Measurements from ENCODE around the gene TSEN2. TPM values are rescaled to one million over a fixed set of nuclear protein-coding genes. Genes with fewer than 3 reads are reported as not detected.

The TSEN2 gene
- total and polyA plus RNA-seq, 8 donors, result 10.7 to 43.0 (median 17.7) TPM

DNA sequence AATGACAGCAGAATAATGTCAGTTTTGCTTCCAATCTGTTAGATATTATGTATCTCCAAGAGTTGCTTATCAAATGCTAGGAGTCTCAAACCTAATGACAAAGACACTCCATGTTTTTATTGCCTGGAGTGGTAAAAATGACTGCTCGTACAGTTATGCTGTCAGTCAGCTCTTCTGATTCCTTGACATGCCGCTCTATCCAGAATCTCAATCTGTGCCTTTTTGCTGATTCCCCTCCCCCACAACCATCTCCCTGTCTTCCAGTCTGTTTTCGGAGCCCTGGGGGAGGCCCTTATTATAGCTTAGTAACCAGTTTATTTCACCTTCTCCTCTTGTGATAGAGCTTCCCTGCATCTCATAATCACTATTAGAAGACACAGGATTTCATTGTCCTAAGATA is 75.2 kb downstream of the TSEN2 start:
- no peaks in the 10 kb centered on the region for H3K36me3 ChIP-seq
- intact Hi-C loops (cut with DNase I; ENCODE audit: low total_unique reads), result no loop called here

DNA sequence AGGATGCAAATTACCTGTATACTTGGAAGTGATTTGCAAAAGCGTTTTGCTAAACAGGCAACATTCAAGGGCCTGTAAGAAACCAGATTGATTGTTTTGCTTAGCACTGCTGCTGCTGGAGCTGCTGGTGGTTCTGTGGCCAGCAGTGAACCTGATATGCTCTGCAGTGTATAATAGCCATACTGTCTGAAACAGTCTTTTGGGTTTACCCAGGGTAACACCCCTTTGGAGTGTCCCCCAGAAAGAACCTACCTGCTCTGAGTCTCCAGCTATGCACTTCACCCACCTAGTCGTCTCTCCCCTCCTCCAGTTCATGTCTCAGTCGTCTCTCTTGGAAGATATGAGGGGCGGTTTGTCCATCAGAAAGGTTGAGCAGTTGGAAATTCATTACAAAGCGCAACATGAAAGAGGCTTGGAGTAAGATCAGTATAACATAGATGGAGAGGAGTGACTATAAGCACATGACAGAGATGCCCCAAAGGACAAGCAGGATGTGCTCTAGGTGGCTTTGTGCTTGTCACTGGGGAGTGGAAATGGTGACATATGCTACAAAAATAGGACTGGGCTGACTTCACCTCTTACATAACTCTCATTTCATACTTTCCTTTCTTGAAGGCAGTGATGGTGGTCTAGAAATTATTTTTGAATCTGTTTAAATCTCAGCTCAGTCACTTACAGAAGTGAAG is 76.4 kb downstream of the TSEN2 start:
- Histone ChIP-seq H3K4me3 (no peak overlapping the region), H3K36me3 (no peaks in the 10 kb centered on the region), H3K9me3 (peaks cover 0 to under 1% (median under 1%) of the 10 kb centered on the region in 4 donors), H3K4me1 (peaks cover 35 to 67% (median 52%) of the 10 kb centered on the region in 4 donors), H3K27me3 (no peaks in the 10 kb centered on the region), H3K27ac (no peak overlapping the region)
- WGBS, 5 donors, result 66 to 72% (median 67%) methylated on average over 5 of the region's 5 CpGs
- DNase-seq, result no peak
- TF ChIP-seq POLR2AphosphoS5 (IDR thresholded peaks at IDR 0.05) (no peak), POLR2A (IDR thresholded peaks at IDR 0.05) (no peak), EP300 (IDR thresholded peaks at IDR 0.05) (no peak)
- TF ChIP-seq, protein P1, sequence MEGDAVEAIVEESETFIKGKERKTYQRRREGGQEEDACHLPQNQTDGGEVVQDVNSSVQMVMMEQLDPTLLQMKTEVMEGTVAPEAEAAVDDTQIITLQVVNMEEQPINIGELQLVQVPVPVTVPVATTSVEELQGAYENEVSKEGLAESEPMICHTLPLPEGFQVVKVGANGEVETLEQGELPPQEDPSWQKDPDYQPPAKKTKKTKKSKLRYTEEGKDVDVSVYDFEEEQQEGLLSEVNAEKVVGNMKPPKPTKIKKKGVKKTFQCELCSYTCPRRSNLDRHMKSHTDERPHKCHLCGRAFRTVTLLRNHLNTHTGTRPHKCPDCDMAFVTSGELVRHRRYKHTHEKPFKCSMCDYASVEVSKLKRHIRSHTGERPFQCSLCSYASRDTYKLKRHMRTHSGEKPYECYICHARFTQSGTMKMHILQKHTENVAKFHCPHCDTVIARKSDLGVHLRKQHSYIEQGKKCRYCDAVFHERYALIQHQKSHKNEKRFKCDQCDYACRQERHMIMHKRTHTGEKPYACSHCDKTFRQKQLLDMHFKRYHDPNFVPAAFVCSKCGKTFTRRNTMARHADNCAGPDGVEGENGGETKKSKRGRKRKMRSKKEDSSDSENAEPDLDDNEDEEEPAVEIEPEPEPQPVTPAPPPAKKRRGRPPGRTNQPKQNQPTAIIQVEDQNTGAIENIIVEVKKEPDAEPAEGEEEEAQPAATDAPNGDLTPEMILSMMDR (IDR thresholded peaks at IDR 0.05), result no peak
- intact Hi-C loops (cut with DNase I; ENCODE audit: low total_unique reads), result no loop called here

More for the DNA sequence above, 75.2 kb downstream of the TSEN2 start:
- Histone ChIP-seq H3K27ac (no peak overlapping the region), H3K9me3 (no peaks in the 10 kb centered on the region), H3K27me3 (peaks cover 0 to 7% (median 0%) of the 10 kb centered on the region in 3 donors), H3K4me1 (peaks cover 35 to 67% (median 52%) of the 10 kb centered on the region in 4 donors), H3K4me3 (no peak overlapping the region)
- TF ChIP-seq EP300 (IDR thresholded peaks at IDR 0.05) (no peak), POLR2AphosphoS5 (IDR thresholded peaks at IDR 0.05) (no peak), POLR2A (IDR thresholded peaks at IDR 0.05) (no peak)
- TF ChIP-seq, protein P1 (IDR thresholded peaks at IDR 0.05), result no peak
- 69 to 84% (median 76%) methylated on average over 3 of the region's 3 CpGs for WGBS, 5 donors
- no peak for DNase-seq

DNA sequence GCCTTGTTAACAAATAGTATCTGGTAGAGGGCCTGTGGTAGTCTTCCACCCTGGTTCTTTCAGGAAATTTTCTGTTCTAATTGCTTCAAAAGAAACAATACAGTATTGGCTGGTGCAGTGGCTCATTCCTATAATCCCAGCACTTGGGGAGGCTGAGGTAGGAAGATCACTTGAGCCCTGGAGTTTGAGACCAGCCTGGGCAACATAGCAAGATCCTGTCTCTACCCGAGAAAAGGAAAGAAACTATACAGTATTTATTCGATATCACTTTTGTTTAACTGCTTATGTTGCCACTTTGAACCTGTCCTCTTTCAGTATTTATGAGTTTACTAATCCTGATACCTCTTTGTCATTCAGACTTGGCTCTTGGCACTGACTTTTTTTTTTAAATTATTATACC is 77.1 kb downstream of the TSEN2 start:
- 62 to 79% (median 70%) methylated on average over 2 of the region's 2 CpGs for WGBS, 5 donors
- intact Hi-C loops (cut with DNase I; ENCODE audit: low total_unique reads), result no loop called here
- H3K4me1 ChIP-seq, result peaks cover 35 to 60% (median 45%) of the 10 kb centered on the region in 4 donors
- peaks cover 0 to 6% (median 3%) of the 10 kb centered on the region in 4 donors for H3K9me3 ChIP-seq
- H3K27ac ChIP-seq, result no peak overlapping the region
- no peak for DNase-seq
- H3K36me3 ChIP-seq, result peaks cover 0 to under 1% (median 0%) of the 10 kb centered on the region in 4 donors
- TF ChIP-seq, protein P1 (IDR thresholded peaks at IDR 0.05), result no peak
- no peak for TF ChIP-seq POLR2AphosphoS5 (IDR thresholded peaks at IDR 0.05)
- TF ChIP-seq EP300 (IDR thresholded peaks at IDR 0.05), result no peak
- no peak for TF ChIP-seq POLR2A (IDR thresholded peaks at IDR 0.05)
- H3K4me3 ChIP-seq, result no peak overlapping the region
- H3K27me3 ChIP-seq, result no peaks in the 10 kb centered on the region

DNA sequence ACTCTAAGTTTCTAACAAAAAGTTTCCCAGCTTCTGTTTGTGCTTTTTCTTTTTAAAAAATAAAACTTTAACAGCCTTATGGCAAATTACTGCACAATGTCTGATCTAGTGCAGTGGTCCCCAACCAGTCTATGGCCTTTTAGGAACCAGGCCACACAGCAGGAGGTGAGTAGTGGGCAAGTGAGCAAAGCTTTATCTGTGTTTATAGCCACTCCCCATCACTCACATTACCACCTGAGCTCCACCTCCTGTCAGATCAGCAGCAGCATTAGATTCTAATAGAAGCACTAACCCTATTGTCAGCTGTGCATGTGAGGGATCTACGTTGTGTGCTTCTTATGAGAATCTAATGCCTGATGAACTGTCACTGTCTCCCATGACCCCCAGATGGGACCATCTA is 78.2 kb downstream of the TSEN2 start:
- peaks cover 35 to 60% (median 47%) of the 10 kb centered on the region in 4 donors for H3K4me1 ChIP-seq
- H3K27ac ChIP-seq, result no peak overlapping the region
- no peak for TF ChIP-seq POLR2A (IDR thresholded peaks at IDR 0.05)
- TF ChIP-seq, protein P1 (IDR thresholded peaks at IDR 0.05), result no peak
- TF ChIP-seq POLR2AphosphoS5 (IDR thresholded peaks at IDR 0.05), result no peak
- TF ChIP-seq EP300 (IDR thresholded peaks at IDR 0.05), result no peak
- WGBS, 5 donors, result 36 to 66% (median 64%) methylated on average over 1 of the region's 1 CpG
- no peak overlapping the region for H3K4me3 ChIP-seq
- DNase-seq, result no peak
- H3K36me3 ChIP-seq, result peaks cover 0 to 4% (median 0%) of the 10 kb centered on the region in 4 donors
- intact Hi-C loops (cut with DNase I; ENCODE audit: low total_unique reads), result no loop called here
- H3K9me3 ChIP-seq, result peaks cover 0 to 12% (median 5%) of the 10 kb centered on the region in 4 donors
- H3K27me3 ChIP-seq, result no peaks in the 10 kb centered on the region

Data from stomach (tissue), 9 donors.